HepG2 (cell line): ENCODE measurements around the gene ZDHHC14. TPM values are rescaled to one million over a fixed set of nuclear protein-coding genes. Genes with fewer than 3 reads are reported as not detected.

Experiments used
- ATF1 ChIP-seq: IDR thresholded peaks from 2 replicates; pipeline ENCODE4 v1.6.1; 2016; ENCODE audit warnings: mild to moderate bottlenecking, control low read depth
- BRCA1 ChIP-seq: sonication (generic); formaldehyde crosslinking; IDR thresholded peaks from 2 replicates; pipeline ENCODE4 v1.4.0; 2020; ENCODE audit warnings: missing genetic modification reagents
- CEBPG ChIP-seq: IDR thresholded peaks from 2 replicates; pipeline ENCODE4 v1.6.1; 2016
- CERS6 ChIP-seq: sonication (generic); formaldehyde crosslinking; IDR thresholded peaks from 2 replicates; pipeline ENCODE4 v1.5.0; 2020; ENCODE audit warnings: missing genetic modification reagents
- FOXJ3 ChIP-seq: sonication (generic); formaldehyde crosslinking; IDR thresholded peaks from 2 replicates; pipeline ENCODE4 v1.4.0; 2020; ENCODE audit warnings: missing genetic modification reagents, mild to moderate bottlenecking, borderline replicate concordance
- GLI4 ChIP-seq: sonication (generic); formaldehyde crosslinking; IDR thresholded peaks from 2 replicates; pipeline ENCODE4 v1.5.1; 2020; ENCODE audit warnings: missing genetic modification reagents, mild to moderate bottlenecking, moderate library complexity, borderline replicate concordance
- HOXA3 ChIP-seq: sonication (generic); formaldehyde crosslinking; IDR thresholded peaks from 2 replicates; pipeline ENCODE4 v1.5.0; 2020; ENCODE audit warnings: missing genetic modification reagents
- HOXA5 ChIP-seq: sonication (generic); formaldehyde crosslinking; IDR thresholded peaks from 2 replicates; pipeline ENCODE4 v1.4.0; 2020; ENCODE audit warnings: missing genetic modification reagents
- KDM1A ChIP-seq: IDR thresholded peaks from 2 replicates; pipeline ENCODE4 v1.6.1; 2016; ENCODE audit warnings: missing compliant biosample characterization
- MED1 ChIP-seq: sonication (generic); formaldehyde crosslinking; IDR thresholded peaks from 2 replicates; pipeline ENCODE4 v1.4.0; 2020; ENCODE audit warnings: missing genetic modification reagents
- MTERF4 ChIP-seq: sonication (generic); formaldehyde crosslinking; IDR thresholded peaks from 2 replicates; pipeline ENCODE4 v1.8.0; 2023; ENCODE audit warnings: mild to moderate bottlenecking, missing genetic modification reagents
- NCOA5 ChIP-seq: sonication (generic); formaldehyde crosslinking; IDR thresholded peaks from 2 replicates; pipeline ENCODE4 v1.4.0; 2020; ENCODE audit warnings: missing genetic modification reagents
- NONO ChIP-seq, 2 experiments: fragments of 450-650 bp in 1 of 2; sonication (generic) in 1 of 2; formaldehyde crosslinking in 1 of 2; IDR thresholded peaks in 1 of 2; conservative IDR thresholded peaks in 1 of 2; 2 replicates each; pipeline versions ENCODE4 v1.6.1 to v1.8.0; 2017 to 2022; ENCODE audit warnings: mild to moderate bottlenecking in 1 of 2, missing genetic modification reagents in 1 of 2, moderate library complexity in 1 of 2
- PHB2 ChIP-seq: fragments of 450-650 bp; IDR thresholded peaks from 2 replicates; pipeline ENCODE4 v1.6.1; 2018; ENCODE audit not compliant: partially characterized antibody
- RBFOX2 ChIP-seq: fragments of 200-400 bp; formaldehyde crosslinking; IDR thresholded peaks from 2 replicates; pipeline ENCODE4 v1.6.1; 2017; ENCODE audit warnings: low read depth, mild to moderate bottlenecking, low read length
- SNAPC5 ChIP-seq: sonication (generic); formaldehyde crosslinking; IDR thresholded peaks from 2 replicates; pipeline ENCODE4 v1.8.1; 2023; ENCODE audit warnings: mild to moderate bottlenecking, missing genetic modification reagents, borderline replicate concordance
- TBX3 ChIP-seq: fragments of 450-650 bp; IDR thresholded peaks from 2 replicates; pipeline ENCODE4 v1.6.1; 2017; ENCODE audit warnings: antibody characterized with exemption, mild to moderate bottlenecking, inconsistent platforms, borderline replicate concordance
- ZBTB43 ChIP-seq: sonication (generic); formaldehyde crosslinking; conservative IDR thresholded peaks from 2 replicates; pipeline ENCODE4 v1.4.0; 2020; ENCODE audit warnings: missing genetic modification reagents
- ZNF335 ChIP-seq: sonication (generic); formaldehyde crosslinking; IDR thresholded peaks from 2 replicates; pipeline ENCODE4 v1.4.0; 2020; ENCODE audit warnings: missing genetic modification reagents
- ZNF580 ChIP-seq: IDR thresholded peaks from 2 replicates; pipeline ENCODE4 v1.6.1; 2016; ENCODE audit warnings: low read depth, borderline replicate concordance
- ZNF800 ChIP-seq: sonication (generic); formaldehyde crosslinking; IDR thresholded peaks from 2 replicates; pipeline ENCODE4 v1.4.0; 2020; ENCODE audit warnings: missing genetic modification reagents
- ZNF878 ChIP-seq: sonication (generic); formaldehyde crosslinking; IDR thresholded peaks from 2 replicates; pipeline ENCODE4 v1.8.1; 2023; ENCODE audit warnings: mild to moderate bottlenecking, missing genetic modification reagents, moderate library complexity
- ZSCAN22 ChIP-seq: sonication (generic); formaldehyde crosslinking; IDR thresholded peaks from 2 replicates; pipeline ENCODE4 v1.4.0; 2020; ENCODE audit warnings: mild to moderate bottlenecking, missing genetic modification reagents
- polyA plus RNA-seq, 8 experiments: library from polyadenylated mRNA; depleted of rRNA in 3 of 8; stranded (reverse) in 7 of 8; unstranded in 1 of 8; fragments of >200 nt; fragmentation: Illumina TruSeq in 4 of 8; extraction: Trizol in 4 of 8; gene quantifications; 2 replicates each; pipeline versions ENCODE4 v1.2.1 to v1.2.3, GENCODE V29; 2011 to 2016; ENCODE audit warnings: low read depth in 4 of 8, missing spikeins in 1 of 8, mixed read lengths in 1 of 8; ENCODE audit not compliant: insufficient read depth in 1 of 8
- total RNA-seq, 5 experiments: library from RNA; depleted of rRNA; stranded (reverse); fragments of >200 nt; fragmentation: Illumina TruSeq; extraction: Trizol; gene quantifications; 2 replicates each; pipeline ENCODE4 v1.2.3, GENCODE V29; 2016; ENCODE audit warnings: low read depth in 1 of 5

The ZDHHC14 gene
- total and polyA plus RNA-seq, 2 of the 13 experiments (the other 11 are each of a cell fraction or from before 2014, with no cell fraction given): 3.7 to 9.5 TPM

GRCh38 chr6:157527471-157527907, 146.5 kb downstream of the ZDHHC14 start (continued):
- TF ChIP-seq ZNF580 (CRISPR knock-in tag): no peak
- 0 out of 2 replicates have a peak, but pooled peaks have one; percentile 30 for TF ChIP-seq FOXJ3
- 0 out of 2 replicates have a peak, but pooled peaks have one; percentile 39 for TF ChIP-seq BRCA1 (CRISPR knock-in tag)
- no peak for TF ChIP-seq ZSCAN22 (CRISPR knock-in tag)
- peak; percentile 26; the same call in 1 of the 2 replicates for TF ChIP-seq MED1 (CRISPR knock-in tag)
- peak; percentile 57; the same call in 1 of the 2 replicates for TF ChIP-seq ZBTB43 (CRISPR knock-in tag)
- 0 out of 2 replicates have a peak, but pooled peaks have one; percentile 13 for TF ChIP-seq ZNF335 (CRISPR knock-in tag)
- TF ChIP-seq SNAPC5 (CRISPR knock-in tag): no peak
- TF ChIP-seq RBFOX2: no peak
- 0 out of 2 replicates have a peak, but pooled peaks have one; percentile 20 for TF ChIP-seq HOXA3 (CRISPR knock-in tag)
- no peak for TF ChIP-seq PHB2
- no peak for TF ChIP-seq CERS6 (CRISPR knock-in tag)
- TF ChIP-seq HOXA5 (CRISPR knock-in tag): 0 out of 2 replicates have a peak, but pooled peaks have one; percentile 46
- TF ChIP-seq KDM1A (CRISPR knock-in tag): 0 out of 2 replicates have a peak, but pooled peaks have one; percentile 12
- no peak for TF ChIP-seq TBX3
- TF ChIP-seq NONO (IDR thresholded peaks at IDR 0.05): no peak
- TF ChIP-seq NONO (CRISPR knock-in tag; conservative IDR thresholded peaks at IDR 0.05): no peak
- TF ChIP-seq GLI4: no peak
- no peak for TF ChIP-seq MTERF4 (CRISPR knock-in tag)
- TF ChIP-seq ZNF878 (CRISPR knock-in tag): 0 out of 2 replicates have a peak, but pooled peaks have one; percentile 37
- TF ChIP-seq ATF1 (CRISPR knock-in tag): no peak
- 0 out of 2 replicates have a peak, but pooled peaks have one; percentile 25 for TF ChIP-seq NCOA5 (CRISPR knock-in tag)
- TF ChIP-seq CEBPG: peak; percentile 44
- TF ChIP-seq ZNF800 (CRISPR knock-in tag): 0 out of 2 replicates have a peak, but pooled peaks have one; percentile 53
